Heart left ventricle (tissue), 13 donors: ENCODE data around the gene SLC9A7.

Experiments
- CTCF ChIP-seq, 12 donors: fragments of 200-600 bp; sonication (generic) in 4 of 12; IDR thresholded peaks; one replicate each; pipeline versions ENCODE4 v1.5.0 to v1.8.0; 2018 to 2022; ENCODE audit warnings: antibody characterized with exemption in 12 of 12, mild to moderate bottlenecking in 5 of 12
- POLR2A ChIP-seq, 2 donors: fragments of 450-650 bp; IDR thresholded peaks; one replicate each; pipeline ENCODE4 v1.6.1; 2017; ENCODE audit warnings: antibody characterized with exemption in 2 of 2, mild to moderate bottlenecking in 2 of 2, moderate library complexity in 2 of 2
- donor health status: ischemic (EF 13 %, LVEDD 7.1; RV severe dilation, severe dysfunction).
- donor health status: DM: no; HTN: yes; CAD: no.
- donor health status: DM: no; HTN: no; CAD: no.
- donor health status: ischemic (EF 25% LVEDD 6.9; RV normal size, moderate dysfunction).
- donor health status: ischemic (EF 25% LVEDD 5.7; RV mildly dilated, moderate dysfunction).
- donor health status: ischemic (EF 35%, LVEDD 5.7; RV mildly dilated, moderate dysfunction).
- donor health status: nonischemic (EF 11% LVEDD 7.7; RV severe dilation, severe dysfunction).
- donor health status: DM: yes; HTN: yes; CAD: no.
- donor health status: PGD.
- donor health status: ischemic (EF 29% LVEDD 5.4; RV normal size, mild dysfunction).
- donor health status: nonischemic (EF 23%, LVEDD 6.1; RV moderate dilation, normal function).

GRCh38 chrX:46670316-46670715 lies 88.6 kb downstream of the SLC9A7 start:
- no peak for TF ChIP-seq POLR2A (IDR thresholded peaks at IDR 0.05)
- TF ChIP-seq CTCF (IDR thresholded peaks at IDR 0.05) = no peak
